ENCODE data around the gene GREB1L.
"Not testable (repeated sequence)": the region's sequence is repeated elsewhere in the genome, so short reads cannot be mapped to it uniquely, and the experiment has no call there.

Gene GREB1L

GRCh38 chr18:21205695-21206094 is 36.3 kb upstream of the GREB1L start:
- H3K4me3 ChIP-seq (ENCODE audit: low read depth, low read length): no peak overlapping the region
- DNase-seq (ENCODE audit: low read depth): no peak
- TF ChIP-seq CTCF (IDR thresholded peaks at IDR 0.05; ENCODE audit: control insufficient read depth, extremely low read depth, insufficient read depth): no peak

- H3K4me3 ChIP-seq (ENCODE audit: low read depth, low read length): no peak overlapping the region
- TF ChIP-seq CTCF (IDR thresholded peaks at IDR 0.05; ENCODE audit: control insufficient read depth, extremely low read depth, insufficient read depth): no peak
- no peak for DNase-seq (ENCODE audit: low read depth)
Observed at GRCh38 chr18:21210278-21210677, 31.8 kb upstream of the GREB1L start.

GRCh38 chr18:21210784-21211183 is 31.2 kb upstream of the GREB1L start:
- no peak for DNase-seq (ENCODE audit: low read depth)
- no peak overlapping the region for H3K4me3 ChIP-seq (ENCODE audit: low read depth, low read length)
- TF ChIP-seq CTCF (IDR thresholded peaks at IDR 0.05; ENCODE audit: control insufficient read depth, extremely low read depth, insufficient read depth): no peak

GRCh38 chr18:21214409-21214808 is 27.6 kb upstream of the GREB1L start:
- not testable (repeated sequence) for H3K4me3 ChIP-seq (ENCODE audit: low read depth, low read length); DNase-seq (ENCODE audit: low read depth)

GRCh38 chr18:21215490-21215889 is 26.5 kb upstream of the GREB1L start:
- TF ChIP-seq CTCF (IDR thresholded peaks at IDR 0.05; ENCODE audit: control insufficient read depth, extremely low read depth, insufficient read depth): no peak
- no peak overlapping the region for H3K4me3 ChIP-seq (ENCODE audit: low read depth, low read length)
- no peak for DNase-seq (ENCODE audit: low read depth)

GRCh38 chr18:21218862-21219261 is 23.2 kb upstream of the GREB1L start:
- DNase-seq (ENCODE audit: low read depth): no peak
- H3K4me3 ChIP-seq (ENCODE audit: low read depth, low read length): no peak overlapping the region
- TF ChIP-seq CTCF (IDR thresholded peaks at IDR 0.05; ENCODE audit: control insufficient read depth, extremely low read depth, insufficient read depth): no peak

- no peak for DNase-seq (ENCODE audit: low read depth)
- no peak overlapping the region for H3K4me3 ChIP-seq (ENCODE audit: low read depth, low read length)
- no peak for TF ChIP-seq CTCF (IDR thresholded peaks at IDR 0.05; ENCODE audit: control insufficient read depth, extremely low read depth, insufficient read depth)
Observed at GRCh38 chr18:21230436-21230835, 11.6 kb upstream of the GREB1L start.
